ENCODE results near the gene DNAJC18.

DNA sequence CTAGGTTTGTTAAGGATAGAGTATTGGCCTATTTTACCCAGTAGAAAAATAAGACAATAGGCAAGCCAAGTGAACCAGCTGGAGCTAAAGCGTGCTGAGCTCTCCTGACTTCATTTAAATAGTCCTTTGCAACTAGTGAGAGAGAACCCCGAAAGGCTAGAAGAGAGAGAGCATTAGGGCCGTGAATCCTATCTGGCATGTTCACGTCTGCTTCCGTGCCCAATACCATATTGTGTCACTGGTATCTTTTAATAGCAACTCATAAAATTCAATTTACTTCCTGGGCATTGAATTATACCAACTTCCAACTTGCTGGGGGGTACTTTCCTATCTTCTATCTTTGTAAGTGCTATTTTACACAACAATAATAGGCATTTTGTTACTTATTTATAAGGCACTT, 13.8 kb downstream of the DNAJC18 start:
- TF ChIP-seq, protein P1, sequence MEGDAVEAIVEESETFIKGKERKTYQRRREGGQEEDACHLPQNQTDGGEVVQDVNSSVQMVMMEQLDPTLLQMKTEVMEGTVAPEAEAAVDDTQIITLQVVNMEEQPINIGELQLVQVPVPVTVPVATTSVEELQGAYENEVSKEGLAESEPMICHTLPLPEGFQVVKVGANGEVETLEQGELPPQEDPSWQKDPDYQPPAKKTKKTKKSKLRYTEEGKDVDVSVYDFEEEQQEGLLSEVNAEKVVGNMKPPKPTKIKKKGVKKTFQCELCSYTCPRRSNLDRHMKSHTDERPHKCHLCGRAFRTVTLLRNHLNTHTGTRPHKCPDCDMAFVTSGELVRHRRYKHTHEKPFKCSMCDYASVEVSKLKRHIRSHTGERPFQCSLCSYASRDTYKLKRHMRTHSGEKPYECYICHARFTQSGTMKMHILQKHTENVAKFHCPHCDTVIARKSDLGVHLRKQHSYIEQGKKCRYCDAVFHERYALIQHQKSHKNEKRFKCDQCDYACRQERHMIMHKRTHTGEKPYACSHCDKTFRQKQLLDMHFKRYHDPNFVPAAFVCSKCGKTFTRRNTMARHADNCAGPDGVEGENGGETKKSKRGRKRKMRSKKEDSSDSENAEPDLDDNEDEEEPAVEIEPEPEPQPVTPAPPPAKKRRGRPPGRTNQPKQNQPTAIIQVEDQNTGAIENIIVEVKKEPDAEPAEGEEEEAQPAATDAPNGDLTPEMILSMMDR (IDR thresholded peaks at IDR 0.05), result no peak
- TF ChIP-seq POLR2A (IDR thresholded peaks at IDR 0.05), result no peak

Data from right lobe of liver (tissue), 4 donors.